OCI-LY1 (cell line): ENCODE data around the gene CD300A.

Source experiments
- H2AFZ ChIP-seq: fragments of 200-600 bp; sonication (generic), shearing (Covaris generic); 2 replicates; pipeline ENCODE4 v1.6.0; 2014; ENCODE audit warnings: antibody characterized with exemption, mild to moderate bottlenecking, low read length
- H3F3A ChIP-seq: fragments of 200-600 bp; sonication (generic), shearing (Covaris generic); 2 replicates; pipeline ENCODE4 v1.6.0; 2014; ENCODE audit warnings: mild to moderate bottlenecking, antibody characterized with exemption, low read length, moderate library complexity; ENCODE audit not compliant: insufficient read depth
- H3K27ac ChIP-seq: fragments of 200-600 bp; sonication (generic); 2 replicates; pipeline ENCODE4 v1.5.1; 2014; ENCODE audit warnings: low read length, mixed run types, mild to moderate bottlenecking, low read depth; ENCODE audit not compliant: poor library complexity, severe bottlenecking
- H3K27me3 ChIP-seq: fragments of 200-600 bp; sonication (generic); 2 replicates; pipeline ENCODE4 v1.6.0; 2014; ENCODE audit warnings: antibody characterized with exemption, mild to moderate bottlenecking, low read length, moderate library complexity; ENCODE audit not compliant: insufficient read depth
- H3K36me3 ChIP-seq: fragments of 200-600 bp; sonication (generic); 2 replicates; pipeline ENCODE4 v1.6.1; 2014; ENCODE audit warnings: mild to moderate bottlenecking, antibody characterized with exemption, low read length, moderate library complexity, mixed read lengths; ENCODE audit not compliant: insufficient read depth
- H3K4me1 ChIP-seq: fragments of 200-600 bp; sonication (generic); 2 replicates; pipeline ENCODE4 v1.5.1; 2014; ENCODE audit warnings: mild to moderate bottlenecking, low read length, moderate library complexity; ENCODE audit not compliant: insufficient read depth, severe bottlenecking
- H3K4me2 ChIP-seq: fragments of 200-600 bp; sonication (generic), shearing (Covaris generic); 2 replicates; pipeline ENCODE4 v1.6.1; 2014; ENCODE audit warnings: low read length
- H3K4me3 ChIP-seq: fragments of 200-600 bp; sonication (generic); 2 replicates; pipeline ENCODE4 v1.5.1; 2014; ENCODE audit warnings: low read length, low read depth, mild to moderate bottlenecking, mixed read lengths; ENCODE audit not compliant: poor library complexity, severe bottlenecking
- H3K79me2 ChIP-seq: fragments of 200-600 bp; shearing (Covaris generic); 2 replicates; pipeline ENCODE4 v1.6.1; 2016; ENCODE audit warnings: mixed run types, low read length, mixed read lengths; ENCODE audit not compliant: insufficient read depth
- H3K9ac ChIP-seq: fragments of 200-600 bp; sonication (generic), shearing (Covaris generic); 2 replicates; pipeline ENCODE4 v1.6.1; 2014; ENCODE audit warnings: mild to moderate bottlenecking, low read length, mixed read lengths
- H3K9me2 ChIP-seq: fragments of 200-600 bp; sonication (generic), shearing (Covaris generic); 2 replicates; pipeline ENCODE4 v1.6.1; 2014; ENCODE audit warnings: low read depth, mild to moderate bottlenecking, low read length, mixed read lengths
- H3K9me3 ChIP-seq: fragments of 200-600 bp; shearing (Covaris generic); 2 replicates; pipeline ENCODE4 v1.6.1; 2014; ENCODE audit warnings: low read length, mixed read lengths
- H4K20me1 ChIP-seq: fragments of 200-600 bp; sonication (generic), shearing (Covaris generic); 2 replicates; pipeline ENCODE4 v1.6.0; 2016; ENCODE audit warnings: mild to moderate bottlenecking, low read length; ENCODE audit not compliant: insufficient read depth
- EZH2 ChIP-seq: fragments of 200-600 bp; sonication (generic), shearing (Covaris generic); IDR thresholded peaks from 2 replicates; pipeline ENCODE4 v1.8.0; 2017; ENCODE audit warnings: borderline replicate concordance, mixed run types, mild to moderate bottlenecking, antibody characterized with exemption, low read length, moderate library complexity, mixed read lengths
- TF ChIP-seq, protein P1 (sequence below): fragments of 200-600 bp; sonication (generic), shearing (Covaris generic); IDR thresholded peaks from 2 replicates; pipeline ENCODE4 v1.5.1; 2017; ENCODE audit warnings: mild to moderate bottlenecking, antibody characterized with exemption, low read length, moderate library complexity, mixed read lengths

The CD300A gene

DNA sequence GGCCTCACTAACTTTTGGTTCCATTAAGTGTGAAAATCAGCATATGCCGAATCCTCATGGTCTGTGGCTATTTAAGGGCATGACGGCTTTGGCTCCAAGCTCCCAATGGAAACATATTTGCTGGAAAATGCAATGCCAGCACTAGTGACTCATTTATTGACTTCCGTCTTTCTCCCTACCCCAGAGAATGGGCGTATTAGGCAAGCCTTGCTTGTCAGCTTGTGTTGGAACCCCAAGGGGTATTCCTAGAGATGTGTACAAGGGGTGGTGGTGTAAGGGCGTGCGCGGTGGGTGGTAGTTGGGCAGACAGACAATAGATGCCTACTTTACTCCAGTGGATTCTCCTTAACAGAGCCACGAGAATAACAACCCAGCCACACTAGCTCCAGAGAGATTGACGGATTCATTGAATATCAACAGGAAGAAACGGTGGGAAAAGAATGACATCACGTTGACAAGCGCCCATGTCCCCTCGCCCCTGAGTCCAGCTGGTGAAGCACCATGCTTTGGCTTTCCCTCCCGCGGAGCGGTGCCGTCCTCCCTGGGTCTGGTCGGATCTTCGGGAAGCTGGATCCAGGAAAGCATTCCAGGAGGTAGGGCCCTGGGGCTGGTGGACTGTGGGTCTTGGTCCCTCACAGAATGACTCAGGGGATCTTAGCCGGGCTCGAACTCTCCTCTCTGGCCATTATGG, 54.5 kb downstream of the CD300A start:
- no peak overlapping the region for H3K4me2 ChIP-seq
- no peak overlapping the region for H3K4me3 ChIP-seq
- H3K4me1 ChIP-seq = no peaks in the 10 kb centered on the region
- no peak overlapping the region for H3K27ac ChIP-seq
- no peaks in the 10 kb centered on the region for H3K36me3 ChIP-seq
- H3K9ac ChIP-seq = no peak overlapping the region
- H3K79me2 ChIP-seq = no peaks in the 10 kb centered on the region
- no peak for TF ChIP-seq EZH2
- TF ChIP-seq, protein P1, sequence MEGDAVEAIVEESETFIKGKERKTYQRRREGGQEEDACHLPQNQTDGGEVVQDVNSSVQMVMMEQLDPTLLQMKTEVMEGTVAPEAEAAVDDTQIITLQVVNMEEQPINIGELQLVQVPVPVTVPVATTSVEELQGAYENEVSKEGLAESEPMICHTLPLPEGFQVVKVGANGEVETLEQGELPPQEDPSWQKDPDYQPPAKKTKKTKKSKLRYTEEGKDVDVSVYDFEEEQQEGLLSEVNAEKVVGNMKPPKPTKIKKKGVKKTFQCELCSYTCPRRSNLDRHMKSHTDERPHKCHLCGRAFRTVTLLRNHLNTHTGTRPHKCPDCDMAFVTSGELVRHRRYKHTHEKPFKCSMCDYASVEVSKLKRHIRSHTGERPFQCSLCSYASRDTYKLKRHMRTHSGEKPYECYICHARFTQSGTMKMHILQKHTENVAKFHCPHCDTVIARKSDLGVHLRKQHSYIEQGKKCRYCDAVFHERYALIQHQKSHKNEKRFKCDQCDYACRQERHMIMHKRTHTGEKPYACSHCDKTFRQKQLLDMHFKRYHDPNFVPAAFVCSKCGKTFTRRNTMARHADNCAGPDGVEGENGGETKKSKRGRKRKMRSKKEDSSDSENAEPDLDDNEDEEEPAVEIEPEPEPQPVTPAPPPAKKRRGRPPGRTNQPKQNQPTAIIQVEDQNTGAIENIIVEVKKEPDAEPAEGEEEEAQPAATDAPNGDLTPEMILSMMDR = no peak
- H2AFZ ChIP-seq = no peak overlapping the region
- no peaks in the 10 kb centered on the region for H3F3A ChIP-seq
- no peaks in the 10 kb centered on the region for H3K27me3 ChIP-seq
- no peaks in the 10 kb centered on the region for H4K20me1 ChIP-seq
- H3K9me2 ChIP-seq = no peaks in the 10 kb centered on the region
- no peaks in the 10 kb centered on the region for H3K9me3 ChIP-seq

DNA sequence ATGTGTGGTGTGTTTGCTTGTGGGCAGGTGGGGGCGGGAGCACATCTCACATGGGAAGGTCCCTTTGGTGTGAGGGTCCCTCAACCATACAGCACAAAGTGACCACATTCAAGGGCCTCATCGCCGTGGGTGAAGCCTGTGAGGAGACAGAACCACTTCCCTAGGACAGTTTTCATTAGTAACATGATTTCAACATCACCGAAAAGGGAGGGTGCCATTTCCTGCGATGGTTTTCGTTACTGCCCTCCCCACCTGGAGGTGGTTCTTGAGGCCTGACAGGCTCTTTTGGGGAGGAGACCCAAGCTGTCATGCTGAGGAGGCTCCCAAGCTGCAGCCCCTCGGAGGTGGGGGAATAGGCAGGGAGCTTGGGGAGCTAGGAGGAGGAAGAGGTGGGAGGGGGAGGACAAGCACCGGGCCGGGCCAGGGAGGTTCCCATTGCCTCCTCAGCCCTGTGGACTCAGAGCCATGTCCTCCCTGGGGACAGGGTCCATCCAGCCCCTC, 55.3 kb downstream of the CD300A start:
- Histone ChIP-seq H4K20me1 (no peaks in the 10 kb centered on the region), H3K36me3 (no peaks in the 10 kb centered on the region), H3K9ac (no peak overlapping the region), H3F3A (no peaks in the 10 kb centered on the region), H3K9me2 (no peaks in the 10 kb centered on the region), H3K4me2 (no peak overlapping the region), H3K4me1 (no peaks in the 10 kb centered on the region), H3K79me2 (no peaks in the 10 kb centered on the region), H3K27me3 (no peaks in the 10 kb centered on the region), H3K27ac (no peak overlapping the region), H3K9me3 (no peaks in the 10 kb centered on the region), H3K4me3 (no peak overlapping the region), H2AFZ (no peak overlapping the region)
- TF ChIP-seq, protein P1 = no peak
- no peak for TF ChIP-seq EZH2

DNA sequence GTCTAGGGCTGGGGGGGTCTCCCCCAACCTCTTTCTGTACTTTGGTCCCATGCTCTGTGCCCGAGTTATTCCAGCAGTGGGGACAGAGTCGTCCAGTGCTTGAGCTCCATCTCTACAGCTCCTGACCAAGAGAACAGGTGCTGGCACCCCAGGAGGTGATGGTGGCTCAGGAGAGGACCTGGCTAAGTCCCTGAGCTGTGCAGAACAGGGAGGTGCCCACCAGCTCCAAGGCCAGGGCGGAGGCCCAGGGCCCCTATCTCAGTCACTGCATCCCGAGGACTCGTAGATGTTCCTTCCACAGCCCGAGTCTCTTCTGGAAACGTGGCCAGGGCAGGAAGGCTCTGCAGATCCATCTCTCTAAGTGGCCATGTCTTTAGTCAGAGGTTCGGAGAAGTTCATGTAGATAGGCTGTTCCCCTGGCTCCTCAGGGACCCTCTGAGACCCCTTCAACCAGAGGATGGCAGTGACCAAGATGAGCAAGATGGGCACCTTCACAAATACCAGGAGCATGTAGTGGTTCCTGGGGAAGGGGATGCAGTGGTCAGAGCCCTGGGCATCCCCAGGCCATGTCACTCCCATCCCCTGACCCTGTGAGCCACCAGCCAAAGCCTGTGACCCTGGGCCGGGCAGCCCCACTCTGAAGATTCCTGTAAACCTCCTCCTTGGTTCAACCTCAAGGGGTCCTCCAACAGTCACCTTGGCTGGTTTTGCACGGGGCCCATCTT, 56.1 kb downstream of the CD300A start:
- no peaks in the 10 kb centered on the region for H3K9me2 ChIP-seq
- H3K4me3 ChIP-seq = no peak overlapping the region
- H3K9me3 ChIP-seq = no peaks in the 10 kb centered on the region
- H3K4me2 ChIP-seq = no peak overlapping the region
- H3K27ac ChIP-seq = no peak overlapping the region
- H3K27me3 ChIP-seq = no peaks in the 10 kb centered on the region
- H3F3A ChIP-seq = no peaks in the 10 kb centered on the region
- H3K36me3 ChIP-seq = no peaks in the 10 kb centered on the region
- H4K20me1 ChIP-seq = no peaks in the 10 kb centered on the region
- H2AFZ ChIP-seq = no peak overlapping the region
- TF ChIP-seq, protein P1 = no peak
- no peak for TF ChIP-seq EZH2
- H3K4me1 ChIP-seq = no peaks in the 10 kb centered on the region
- no peak overlapping the region for H3K9ac ChIP-seq
- H3K79me2 ChIP-seq = no peaks in the 10 kb centered on the region
